H1 (cell line): ENCODE measurements around the gene PRSS22. TPM values are rescaled to one million over a fixed set of nuclear protein-coding genes. Genes with fewer than 3 reads are reported as not detected.

Source experiments
- CTCF ChIA-PET: fragments of 300-600 bp; sonication (Branson Sonifier 250); formaldehyde crosslinking; loops from one replicate; lab custom pipeline; 2021; ENCODE audit not compliant: partially characterized antibody; lab: Charles Lee
- POLR2A ChIA-PET: fragments of 300-600 bp; sonication (Branson Sonifier 250); formaldehyde crosslinking; loops from one replicate; lab custom pipeline; 2021; ENCODE audit warnings: inconsistent platforms; ENCODE audit not compliant: partially characterized antibody; lab: Charles Lee
- DNase-seq, 2 experiments: peaks; one replicate each; pipeline versions ENCODE4 v3.0.0 to v3.0.0-alpha.2; 2010 to 2022; ENCODE audit warnings: low spot score in 2 of 2, low read depth in 1 of 2, mixed read lengths in 1 of 2
- FAIRE-seq: peaks from 2 replicates; lab custom pipeline; 2011; peaks lifted over from hg19 to GRCh38; lab: Jason Lieb, UNC
- H2AFZ ChIP-seq: 2 replicates; pipeline ENCODE4 v1.8.1; 2012; ENCODE audit warnings: low read length, inconsistent platforms
- H2AK5ac ChIP-seq: 2 replicates; pipeline ENCODE4 v1.6.1; 2013; ENCODE audit warnings: low read depth, low read length
- H2BK120ac ChIP-seq: replicated peaks from 2 replicates; pipeline ENCODE3; 2013; ENCODE audit warnings: low read depth, low read length, inconsistent platforms
- H2BK12ac ChIP-seq: 2 replicates; pipeline ENCODE4 v1.6.1; 2013; ENCODE audit warnings: low read depth, low read length
- H2BK15ac ChIP-seq: 2 replicates; pipeline ENCODE4 v1.6.1; 2013; ENCODE audit warnings: low read length
- H2BK20ac ChIP-seq: 2 replicates; pipeline ENCODE4 v1.6.1; 2013; ENCODE audit warnings: low read length
- H2BK5ac ChIP-seq: 2 replicates; pipeline ENCODE4 v1.6.1; 2013; ENCODE audit warnings: low read depth, low read length
- H3K14ac ChIP-seq: 2 replicates; pipeline ENCODE4 v1.6.1; 2013; ENCODE audit warnings: inconsistent platforms; ENCODE audit not compliant: insufficient read length
- H3K18ac ChIP-seq: 2 replicates; pipeline ENCODE4 v1.6.1; 2013; ENCODE audit warnings: low read length; ENCODE audit errors: extremely low read depth
- H3K23ac ChIP-seq: 2 replicates; pipeline ENCODE4 v1.6.1; 2013; ENCODE audit warnings: inconsistent platforms; ENCODE audit not compliant: insufficient read length
- H3K23me2 ChIP-seq: 2 replicates; pipeline ENCODE4 v1.6.1; 2013; ENCODE audit warnings: low read depth, low read length
- H3K27ac ChIP-seq: 2 replicates; pipeline ENCODE4 v1.6.1; 2011; ENCODE audit warnings: low read depth, low read length, inconsistent platforms
- H3K27me3 ChIP-seq, 4 experiments: replicated peaks in 1 of 4; 1 replicate in 1 of 4; 2 replicates in 3 of 4; pipeline versions ENCODE4 v1.6.1 to v1.8.1; 2011 to 2013; ENCODE audit warnings: low read length in 3 of 4, mild to moderate bottlenecking in 3 of 4, inconsistent platforms in 2 of 4, mixed read lengths in 2 of 4, moderate library complexity in 1 of 4; ENCODE audit not compliant: control insufficient read depth in 3 of 4, insufficient read depth in 3 of 4; ENCODE audit errors: extremely low read depth in 1 of 4
- H3K36me3 ChIP-seq, 4 experiments: 2 replicates each; pipeline versions ENCODE4 v1.6.1 to v1.8.1; 2011 to 2013; ENCODE audit warnings: mild to moderate bottlenecking in 4 of 4, low read length in 3 of 4, moderate library complexity in 2 of 4, control low read depth in 1 of 4, inconsistent platforms in 1 of 4; ENCODE audit not compliant: insufficient read depth in 4 of 4, control insufficient read depth in 2 of 4
- H3K4ac ChIP-seq: replicated peaks from 2 replicates; pipeline ENCODE3; 2013; ENCODE audit warnings: low read length, low read depth, mixed read lengths, inconsistent platforms; ENCODE audit not compliant: insufficient read length
- H3K4me1 ChIP-seq, 4 experiments: replicated peaks in 1 of 4; 1 replicate in 1 of 4; 2 replicates in 3 of 4; pipeline versions ENCODE4 v1.6.1 to v1.8.1; 2011 to 2013; ENCODE audit warnings: low read length in 3 of 4, inconsistent platforms in 2 of 4, mixed read lengths in 1 of 4; ENCODE audit not compliant: insufficient read depth in 4 of 4, control insufficient read depth in 3 of 4
- H3K4me2 ChIP-seq, 2 experiments: 2 replicates each; pipeline versions ENCODE4 v1.6.1 to v1.8.1; 2011 to 2013; ENCODE audit warnings: low read depth in 2 of 2, low read length in 2 of 2, control low read depth in 1 of 2, inconsistent platforms in 1 of 2, mild to moderate bottlenecking in 1 of 2; ENCODE audit not compliant: insufficient read depth in 1 of 2
- H3K4me3 ChIP-seq, 4 experiments: fragments of 200-600, 300-600 bp in 1 of 4; sonication (generic), shearing (Covaris generic), sonication (Bioruptor Twin) in 1 of 4; 2 replicates each; pipeline versions ENCODE4 v1.5.1 to v1.8.1; 2011 to 2016; ENCODE audit warnings: low read length in 4 of 4, low read depth in 3 of 4, control low read depth in 2 of 4, inconsistent platforms in 2 of 4, mild to moderate bottlenecking in 2 of 4, mixed read lengths in 1 of 4, moderate library complexity in 1 of 4; ENCODE audit not compliant: insufficient read depth in 2 of 4; ENCODE audit errors: extremely low read depth in 1 of 4
- H3K56ac ChIP-seq: replicated peaks from 2 replicates; pipeline ENCODE3; 2013; ENCODE audit warnings: low read depth, mild to moderate bottlenecking, mixed read lengths, low read length, inconsistent platforms; ENCODE audit not compliant: insufficient read length
- H3K79me1 ChIP-seq: 2 replicates; pipeline ENCODE4 v1.6.1; 2013; ENCODE audit warnings: low read depth, low read length, control low read depth
- H3K79me2 ChIP-seq, 2 experiments: 2 replicates each; pipeline versions ENCODE4 v1.6.1 to v1.8.1; 2012 to 2013; ENCODE audit warnings: low read length in 2 of 2, mild to moderate bottlenecking in 2 of 2, inconsistent platforms in 1 of 2; ENCODE audit not compliant: insufficient read depth in 2 of 2, control insufficient read depth in 1 of 2
- H3K9ac ChIP-seq, 4 experiments: replicated peaks in 1 of 4; 1 replicate in 1 of 4; 2 replicates in 3 of 4; pipeline versions ENCODE4 v1.6.1 to v1.8.1; 2011 to 2013; ENCODE audit warnings: low read depth in 3 of 4, low read length in 3 of 4, control low read depth in 2 of 4, mild to moderate bottlenecking in 2 of 4, moderate library complexity in 2 of 4, inconsistent platforms in 1 of 4; ENCODE audit errors: extremely low read depth in 1 of 4
- H3K9me3 ChIP-seq, 2 experiments: 2 replicates each; pipeline versions ENCODE4 v1.6.1 to v1.8.1; 2012 to 2013; ENCODE audit warnings: mild to moderate bottlenecking in 2 of 2, moderate library complexity in 2 of 2, control low read depth in 1 of 2, inconsistent platforms in 1 of 2, low read depth in 1 of 2, low read length in 1 of 2, mixed read lengths in 1 of 2; ENCODE audit not compliant: insufficient read depth in 2 of 2
- H4K20me1 ChIP-seq, 2 experiments: replicated peaks in 1 of 2; 2 replicates each; pipeline versions ENCODE3 to v1.8.1; 2011 to 2013; ENCODE audit warnings: inconsistent platforms in 2 of 2, low read length in 2 of 2, mild to moderate bottlenecking in 1 of 2; ENCODE audit not compliant: insufficient read depth in 2 of 2, control insufficient read depth in 1 of 2
- H4K5ac ChIP-seq: 2 replicates; pipeline ENCODE4 v1.6.1; 2013; ENCODE audit warnings: low read length, low read depth, mixed read lengths, inconsistent platforms; ENCODE audit not compliant: insufficient read length
- H4K8ac ChIP-seq: 2 replicates; pipeline ENCODE4 v1.8.0; 2013; ENCODE audit warnings: mild to moderate bottlenecking, moderate library complexity, low read length, inconsistent platforms; ENCODE audit not compliant: insufficient read depth; ENCODE audit errors: extremely low read depth
- H4K91ac ChIP-seq: replicated peaks from 2 replicates; pipeline ENCODE3; 2013; ENCODE audit warnings: low read length, mixed read lengths, inconsistent platforms; ENCODE audit not compliant: insufficient read length
- BACH1 ChIP-seq: IDR thresholded peaks from 2 replicates; pipeline ENCODE4 v1.6.1; 2012; ENCODE audit warnings: low read length, improper control_type of control experiment
- CHD1 ChIP-seq: IDR thresholded peaks from 2 replicates; pipeline ENCODE4 v1.6.1; 2012; ENCODE audit warnings: low read depth, low read length, improper control_type of control experiment
- EP300 ChIP-seq, 2 experiments: IDR thresholded peaks; 1 replicate in 1 of 2; 2 replicates in 1 of 2; pipeline ENCODE4 v1.6.1; 2011 to 2012; ENCODE audit warnings: low read depth in 2 of 2, low read length in 2 of 2, mild to moderate bottlenecking in 2 of 2, borderline replicate concordance in 1 of 2, inconsistent platforms in 1 of 2, moderate library complexity in 1 of 2
- EZH2 ChIP-seq: fragments of 200-600 bp; sonication (generic); IDR thresholded peaks from 2 replicates; pipeline ENCODE4 v1.7.1; 2012; ENCODE audit warnings: low read depth, mild to moderate bottlenecking, moderate library complexity, low read length, inconsistent platforms; ENCODE audit not compliant: severe bottlenecking
- FOSL1 ChIP-seq: IDR thresholded peaks from 2 replicates; pipeline ENCODE4 v1.6.1; 2011; ENCODE audit warnings: mild to moderate bottlenecking, low read depth, low read length, moderate library complexity; ENCODE audit not compliant: insufficient read depth
- JUN ChIP-seq: IDR thresholded peaks from 2 replicates; pipeline ENCODE4 v1.6.1; 2011; ENCODE audit warnings: low read depth, mild to moderate bottlenecking, improper control_type of control experiment, low read length
- KDM4A ChIP-seq: IDR thresholded peaks from one replicate; pipeline ENCODE4 v1.7.1; 2012; ENCODE audit warnings: low read depth, mild to moderate bottlenecking, moderate library complexity, low read length, inconsistent platforms; ENCODE audit not compliant: severe bottlenecking
- NANOG ChIP-seq: IDR thresholded peaks from 2 replicates; pipeline ENCODE4 v1.6.1; 2011; ENCODE audit warnings: low read length, low read depth, mild to moderate bottlenecking, inconsistent platforms; ENCODE audit not compliant: insufficient read depth, poor library complexity, severe bottlenecking
- PHF8 ChIP-seq: fragments of 200-600 bp; sonication (generic); conservative IDR thresholded peaks from 2 replicates; pipeline ENCODE4 v1.7.1; 2012; ENCODE audit warnings: low read depth, mild to moderate bottlenecking, inconsistent platforms, low read length, moderate library complexity
- RFX5 ChIP-seq: IDR thresholded peaks from 2 replicates; pipeline ENCODE4 v1.6.1; 2011; ENCODE audit warnings: low read depth, low read length, improper control_type of control experiment, borderline replicate concordance
- SIRT6 ChIP-seq: IDR thresholded peaks from one replicate; pipeline ENCODE4 v1.7.1; 2012; ENCODE audit warnings: low read length, inconsistent platforms
- SIX5 ChIP-seq: IDR thresholded peaks from 2 replicates; pipeline ENCODE4 v1.6.1; 2011; ENCODE audit warnings: mild to moderate bottlenecking, low read depth, low read length
- TBP ChIP-seq: IDR thresholded peaks from 2 replicates; pipeline ENCODE4 v1.6.1; 2011; ENCODE audit warnings: low read depth, low read length, improper control_type of control experiment
- WGBS, 2 experiments: shearing (Covaris generic) in 1 of 2; methylation state at CpG; one replicate each; pipeline versions ENCODE4 v1.1.6 to v1.1.7; 2013 to 2015; ENCODE audit warnings: low lambda C conversion rate in 2 of 2, mixed read lengths in 2 of 2, inconsistent platforms in 1 of 2, low coverage in 1 of 2, missing lambda C conversion rate in 1 of 2; ENCODE audit not compliant: insufficient replicate concordance in 2 of 2, insufficient coverage in 1 of 2, insufficient read length in 1 of 2; ENCODE audit errors: extremely low coverage in 1 of 2, missing lambda C conversion rate in 1 of 2; 5-methylcytosine and 5-hydroxymethylcytosine counted together
- polyA plus RNA-seq, 7 experiments: library from polyadenylated mRNA; depleted of rRNA in 3 of 7; stranded (reverse) in 5 of 7; unstranded in 2 of 7; fragments of >200 nt in 5 of 7; fragments of 200-250 nt in 2 of 7; gene quantifications; 1 replicate in 5 of 7; 2 replicates in 1 of 7; 4 replicates in 1 of 7; pipeline versions ENCODE4 v1.2.1 to v1.2.3, GENCODE V29; 2011 to 2013; ENCODE audit warnings: missing spikeins in 2 of 7, mixed read lengths in 2 of 7
- total RNA-seq: library from RNA; stranded (reverse); fragmentation: NEBNext Ultra II Directional; extraction: Animal tissue kit (Norgen Biotek cat#: 25700); gene quantifications from 2 replicates; pipeline ENCODE4 v1.2.1, GENCODE V29; 2021

Gene PRSS22
- total and polyA plus RNA-seq, 2 of the 8 experiments (the other 6 are each of a cell fraction or from before 2014, with no cell fraction given) = 4.0 to 4.4 TPM

GRCh38 chr16:2899564-2900072 is 41.6 kb upstream of the PRSS22 start:
- DNase-seq = no peak
- Histone ChIP-seq H3K79me1 (no peaks in the 10 kb centered on the region), H2AK5ac (no peak overlapping the region), H3K4me2 (no peak overlapping the region), H3K27ac (no peak overlapping the region), H3K56ac (no peak overlapping the region), H4K8ac (no peak overlapping the region), H2BK15ac (no peak overlapping the region), H3K79me2 (no peaks in the 10 kb centered on the region), H3K23ac (no peak overlapping the region), H2BK20ac (no peak overlapping the region), H4K20me1 (peaks cover 0 to 5% of the 10 kb centered on the region in 2 experiments), H2BK120ac (no peak overlapping the region), H2BK5ac (no peak overlapping the region), H3K14ac (no peak overlapping the region), H3K23me2 (peaks cover 2% of the 10 kb centered on the region; the same call in 1 of the 2 replicates), H3K9me3 (no peaks in the 10 kb centered on the region), H3K27me3 (no peaks in the 10 kb centered on the region), H4K91ac (no peak overlapping the region), H4K5ac (no peak overlapping the region), H3K4me3 (no peak overlapping the region), H3K4me1 (peaks cover 0 to 2% (median 0%) of the 10 kb centered on the region in 4 experiments; a peak in 2 of 7 replicates), H3K4ac (no peak overlapping the region), H2AFZ (no peak overlapping the region), H2BK12ac (no peak overlapping the region), H3K9ac (no peak overlapping the region), H3K18ac (no peak overlapping the region), H3K36me3 (no peaks in the 10 kb centered on the region; a peak in 2 of 8 replicates)
- ChIA-PET CTCF (interaction anchor here (0.8 to 2.0 kb wide), 7 partner anchors 8 to 45 kb away, joined by 3 to 9 read pairs (median 5); partner anchors contain the start of gene FLYWCH2), POLR2A (interaction anchor here (0.8 to 1.5 kb wide), 4 partner anchors 10 to 143 kb away, joined by 3 to 5 read pairs (median 4); partner anchors contain the start of gene FLYWCH2)
- FAIRE-seq = no peak
- 88% methylated on average over 13 of the region's 13 CpGs; no CpG with 5 or more reads in 1 of the 2 experiments for WGBS, 2 experiments
- TF ChIP-seq KDM4A = no peak
- TF ChIP-seq CHD1 = no peak
- no peak for TF ChIP-seq SIX5
- TF ChIP-seq EP300 (IDR thresholded peaks at IDR 0.05; ENCODE audit: borderline replicate concordance in 1 of 2, low read depth in 2 of 2, low read length in 2 of 2) = no peak
- no peak for TF ChIP-seq RFX5
- no peak for TF ChIP-seq PHF8
- no peak for TF ChIP-seq FOSL1
- TF ChIP-seq JUN = no peak
- no peak for TF ChIP-seq BACH1
- TF ChIP-seq SIRT6 = no peak
- no peak for TF ChIP-seq TBP
- no peak for TF ChIP-seq NANOG
- no peak for TF ChIP-seq EZH2
